ENCODE data around the gene NACAD.

NACAD gene

GRCh38 chr7:45073031-45073785, 15.6 kb downstream of the NACAD start:
- no peak overlapping the region for H3K27ac ChIP-seq (replicated peaks)
- no peak overlapping the region for H3K4me3 ChIP-seq (replicated peaks; ENCODE audit: insufficient read depth, low read length)
- DNase-seq (ENCODE audit: low read depth in 1 of 2, low spot score in 1 of 2), result no peak
- TF ChIP-seq CTCF (IDR thresholded peaks at IDR 0.05; ENCODE audit: insufficient read depth, low read length) (no peak), GABPA (IDR thresholded peaks at IDR 0.05; ENCODE audit: low read depth) (no peak), REST (IDR thresholded peaks at IDR 0.05; ENCODE audit: insufficient replicate concordance, low read depth) (no peak), POLR2AphosphoS5 (IDR thresholded peaks at IDR 0.05; ENCODE audit: low read depth) (peak; percentile 8; the same call in 1 of the 2 replicates), SPI1 (IDR thresholded peaks at IDR 0.05; ENCODE audit: borderline replicate concordance, low read depth) (no peak)
- no peaks in the 10 kb centered on the region for H3K27me3 ChIP-seq (ENCODE audit: insufficient read depth, poor library complexity, severe bottlenecking)

DNA sequence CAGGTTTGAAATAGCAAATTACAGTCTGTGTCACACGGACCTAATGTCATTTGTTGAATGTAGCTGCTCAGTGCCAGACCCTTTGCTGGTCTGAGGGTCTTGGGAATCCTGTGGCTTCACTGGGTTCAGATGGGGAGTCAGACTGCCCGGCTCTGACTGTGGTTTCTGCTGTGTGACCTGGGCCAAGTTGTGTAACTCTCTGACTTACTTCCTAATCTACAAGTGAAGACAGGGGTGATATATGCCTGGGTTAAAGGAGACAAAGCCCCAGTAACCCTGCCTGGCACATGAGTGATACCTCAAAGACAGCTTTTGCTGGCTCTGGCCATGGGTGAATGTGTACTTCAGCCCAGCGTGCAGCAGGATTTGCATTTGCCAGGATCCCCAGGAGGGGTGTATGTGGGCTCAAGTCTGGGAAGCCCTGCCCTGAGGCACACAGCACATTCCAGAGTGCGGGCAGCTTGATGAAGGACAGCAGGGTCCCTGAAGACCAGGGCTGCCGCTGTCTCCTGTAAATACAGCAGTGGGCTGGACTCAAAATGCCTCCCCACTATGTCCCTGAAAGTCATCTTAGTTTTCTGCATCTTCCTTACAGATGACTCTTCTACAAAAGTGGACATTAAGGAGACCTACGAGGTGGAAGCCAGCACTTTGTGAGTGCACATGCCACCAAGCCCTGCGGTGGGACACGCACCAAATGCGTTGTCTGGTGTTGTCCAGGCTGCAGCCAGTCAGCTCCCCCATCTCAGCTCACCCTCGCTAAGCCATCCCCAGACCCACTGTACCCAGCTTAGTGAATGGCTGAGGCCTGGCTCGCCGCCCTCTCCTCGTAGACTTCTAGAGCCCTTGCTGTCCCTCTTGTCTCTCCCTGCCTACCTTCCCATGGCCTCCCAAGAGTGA, 16.4 kb downstream of the NACAD start:
- DNase-seq (ENCODE audit: low read depth in 1 of 2, low spot score in 1 of 2), result peak; percentile 35 to 70
- TF ChIP-seq REST (IDR thresholded peaks at IDR 0.05; ENCODE audit: insufficient replicate concordance, low read depth) (no peak), POLR2AphosphoS5 (IDR thresholded peaks at IDR 0.05; ENCODE audit: low read depth) (no peak), CTCF (IDR thresholded peaks at IDR 0.05; ENCODE audit: insufficient read depth, low read length) (no peak), SPI1 (IDR thresholded peaks at IDR 0.05; ENCODE audit: borderline replicate concordance, low read depth) (no peak), GABPA (IDR thresholded peaks at IDR 0.05; ENCODE audit: low read depth) (no peak)
- Histone ChIP-seq H3K4me3 (replicated peaks; ENCODE audit: insufficient read depth, low read length) (no peak overlapping the region), H3K27me3 (ENCODE audit: insufficient read depth, poor library complexity, severe bottlenecking) (no peaks in the 10 kb centered on the region), H3K27ac (replicated peaks) (peak overlapping the region; percentile 4)

- Histone ChIP-seq H3K27me3 (ENCODE audit: insufficient read depth, poor library complexity, severe bottlenecking) (no peaks in the 10 kb centered on the region), H3K4me3 (replicated peaks; ENCODE audit: insufficient read depth, low read length) (no peak overlapping the region), H3K27ac (replicated peaks) (peak overlapping the region; percentile 4; the same call in 1 of the 2 replicates)
- DNase-seq (ENCODE audit: low read depth in 1 of 2, low spot score in 1 of 2), result peak in 1 of 2 experiments; percentile 54
- TF ChIP-seq GABPA (IDR thresholded peaks at IDR 0.05; ENCODE audit: low read depth), result no peak
- TF ChIP-seq REST (IDR thresholded peaks at IDR 0.05; ENCODE audit: insufficient replicate concordance, low read depth), result no peak
- no peak for TF ChIP-seq CTCF (IDR thresholded peaks at IDR 0.05; ENCODE audit: insufficient read depth, low read length)
- no peak for TF ChIP-seq SPI1 (IDR thresholded peaks at IDR 0.05; ENCODE audit: borderline replicate concordance, low read depth)
- TF ChIP-seq POLR2AphosphoS5 (IDR thresholded peaks at IDR 0.05; ENCODE audit: low read depth), result no peak
Observed at GRCh38 chr7:45071528-45071927, 17.2 kb downstream of the NACAD start.
